Panc1 (cell line): Measurements from ENCODE around the gene MCF2L.

Source experiments
- CTCF ChIP-seq: fragments of 450-650 bp; IDR thresholded peaks from 2 replicates; pipeline ENCODE4 v1.5.1; 2017; ENCODE audit warnings: mild to moderate bottlenecking
- POLR2AphosphoS5 ChIP-seq: IDR thresholded peaks from 2 replicates; pipeline ENCODE4 v1.6.1; 2012; ENCODE audit warnings: mild to moderate bottlenecking, low read depth, low read length, moderate library complexity
- REST ChIP-seq, 2 experiments: IDR thresholded peaks; 2 replicates each; pipeline ENCODE4 v1.6.1; 2011 to 2012; ENCODE audit warnings: low read depth in 2 of 2, control low read depth in 1 of 2, low read length in 1 of 2, mild to moderate bottlenecking in 1 of 2, moderate library complexity in 1 of 2; ENCODE audit not compliant: insufficient read depth in 1 of 2
- SIN3A ChIP-seq: IDR thresholded peaks from 2 replicates; pipeline ENCODE4 v1.6.1; 2012; ENCODE audit warnings: low read depth, mild to moderate bottlenecking, low read length, moderate library complexity, borderline replicate concordance; ENCODE audit not compliant: insufficient read depth

GRCh38 chr13:112955271-112955937, 13.6 kb upstream of the MCF2L start:
- TF ChIP-seq CTCF (no peak), SIN3A (no peak), POLR2AphosphoS5 (no peak), REST (IDR thresholded peaks at IDR 0.05; ENCODE audit: insufficient read depth in 1 of 2, low read depth in 2 of 2, low read length in 1 of 2) (no peak)
